AG08396 (cell line): ENCODE results near the gene FAM20B.

ENCODE experiments used
- DNase-seq: peaks from one replicate; pipeline ENCODE4 v3.0.0; 2012; ENCODE audit warnings: low spot score, mixed read lengths

FAM20B gene

DNA sequence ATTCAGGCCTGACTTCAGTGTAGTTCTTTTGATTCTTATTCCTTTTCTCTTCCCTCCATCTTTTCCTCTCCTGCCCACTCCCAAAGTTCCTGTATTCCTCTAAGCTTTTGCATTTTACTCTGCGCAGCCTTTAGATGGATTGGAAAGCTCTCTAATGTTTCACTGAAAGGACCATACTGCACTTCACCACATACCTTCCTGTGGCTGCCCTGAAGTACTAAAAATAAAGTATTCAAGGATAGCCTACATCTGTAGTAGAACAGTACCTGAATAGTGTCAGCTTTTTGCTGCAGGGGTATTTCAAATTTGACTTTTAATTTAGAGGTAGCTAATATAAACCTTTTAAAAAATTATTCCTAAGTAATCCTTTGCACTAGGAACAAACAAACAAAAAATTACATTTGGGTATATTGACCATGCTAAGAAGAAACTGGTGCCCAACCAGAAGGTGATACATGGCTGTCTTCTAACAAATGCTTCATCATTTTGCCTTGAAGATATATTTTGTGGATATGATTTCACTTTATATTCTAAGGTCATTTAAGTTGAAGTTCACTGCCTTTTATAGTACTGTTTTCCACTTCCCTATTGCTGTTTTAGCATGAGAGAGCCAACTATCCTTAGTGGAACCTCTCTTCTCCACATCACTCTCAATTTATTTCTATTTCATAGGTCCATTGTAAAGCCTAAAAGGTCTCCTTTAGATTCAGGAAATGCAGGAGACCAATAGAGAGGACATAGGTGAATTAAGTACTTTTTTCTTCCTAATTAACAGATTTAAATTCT, 22.8 kb downstream of the FAM20B start:
- DNase-seq = no peak

GRCh38 chr1:179052776-179053175, 27.1 kb downstream of the FAM20B start:
- no peak for DNase-seq

- DNase-seq = no peak
These were observed 27.8 kb downstream of the FAM20B start for GRCh38 chr1:179053486-179053885.

- DNase-seq = no peak
These were observed 30.2 kb downstream of the FAM20B start for GRCh38 chr1:179055937-179056336.

GRCh38 chr1:179058487-179059483, 33.1 kb downstream of the FAM20B start:
- DNase-seq = peak; percentile 36

GRCh38 chr1:179061360-179062282, 35.9 kb downstream of the FAM20B start:
- DNase-seq = no peak

- no peak for DNase-seq
These were observed 40.8 kb downstream of the FAM20B start for GRCh38 chr1:179066471-179066870.

DNA sequence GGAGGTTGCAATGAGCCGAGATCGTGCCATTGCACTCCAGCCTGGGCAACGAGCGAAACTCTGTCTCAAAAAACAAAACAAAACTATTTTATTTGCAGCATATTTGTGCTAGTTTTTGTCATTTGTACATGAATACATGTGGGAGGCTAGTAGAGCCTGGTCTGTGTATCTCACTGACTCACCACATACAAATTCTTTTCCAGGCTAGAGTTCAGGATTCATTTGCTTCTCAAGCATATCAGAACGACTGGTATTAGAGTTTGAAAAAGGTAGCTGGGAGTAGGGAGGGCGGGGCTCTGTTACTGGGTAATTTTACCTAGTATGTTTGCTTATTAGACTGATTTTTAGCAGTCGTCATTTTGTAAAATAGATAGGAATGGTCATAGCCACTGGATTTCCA, 51.7 kb downstream of the FAM20B start:
- DNase-seq = peak; percentile 41

GRCh38 chr1:179079113-179079761, 53.5 kb downstream of the FAM20B start:
- peak; percentile 73 for DNase-seq

GRCh38 chr1:179080866-179081686, 55.4 kb downstream of the FAM20B start:
- DNase-seq = no peak

- DNase-seq = peak; percentile 93
These were observed 56.1 kb downstream of the FAM20B start, which contains the start of gene TOR3A for GRCh38 chr1:179081687-179082332. Gene TOR3A (plus strand): TSS chr1:179082070. CDS start chr1:179082129, 59 bp downstream.

DNA sequence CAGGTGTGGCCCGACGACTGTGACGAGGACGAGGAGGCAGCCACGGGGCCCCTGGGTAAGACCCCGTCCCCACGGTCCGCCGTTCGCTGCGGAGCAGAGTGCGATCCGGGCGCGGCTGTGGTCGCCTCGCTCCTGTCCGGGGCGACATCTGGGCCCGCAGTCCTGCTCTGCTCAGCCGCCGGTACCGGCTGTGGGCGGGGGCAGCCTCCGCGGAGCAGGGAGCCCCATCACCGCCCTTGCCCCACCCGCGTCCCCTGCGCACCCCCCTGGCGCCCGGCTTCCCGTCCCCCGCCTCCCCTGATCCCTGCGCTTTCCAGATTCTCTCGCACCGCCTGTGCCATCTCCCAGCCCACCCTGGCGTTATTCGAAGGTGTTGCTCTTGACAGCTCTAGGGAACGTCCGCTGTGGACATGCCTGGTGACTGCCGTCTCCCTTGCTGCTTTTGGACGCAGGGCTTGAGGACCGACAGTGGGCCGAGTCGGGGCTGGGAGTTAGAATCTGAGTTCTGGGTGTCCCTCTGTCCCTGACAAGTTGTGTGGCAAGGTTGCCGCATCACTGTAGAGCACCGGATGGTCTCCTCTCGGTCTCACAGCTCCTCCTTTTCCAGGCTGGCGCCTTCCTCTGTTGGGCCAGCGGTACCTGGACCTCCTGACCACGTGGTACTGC, 56.8 kb downstream of the FAM20B start:
- DNase-seq = peak; percentile 63

- no peak for DNase-seq
These were observed 57.3 kb downstream of the FAM20B start for GRCh38 chr1:179082999-179083335.

GRCh38 chr1:179083533-179083932, 57.8 kb downstream of the FAM20B start:
- no peak for DNase-seq

GRCh38 chr1:179087665-179088064, 62.0 kb downstream of the FAM20B start:
- no peak for DNase-seq

GRCh38 chr1:179089827-179090482, 64.3 kb downstream of the FAM20B start:
- DNase-seq = no peak

GRCh38 chr1:179090522-179090921, 64.8 kb downstream of the FAM20B start:
- DNase-seq = no peak

GRCh38 chr1:179090923-179091322, 65.2 kb downstream of the FAM20B start:
- DNase-seq = no peak

GRCh38 chr1:179091691-179092165, 66.0 kb downstream of the FAM20B start:
- peak; percentile 68 for DNase-seq
